Lower leg skin (tissue), 3 donors: Measurements from ENCODE around the gene ARL13B.

Experiments used
- CTCF ChIP-seq, 3 donors: fragments of 450-650 bp; IDR thresholded peaks; one replicate each; pipeline ENCODE4 v1.5.1; 2016; ENCODE audit warnings: antibody characterized with exemption in 3 of 3, mild to moderate bottlenecking in 3 of 3, moderate library complexity in 2 of 3
- POLR2A ChIP-seq, 2 donors: fragments of 450-650 bp; IDR thresholded peaks; one replicate each; pipeline ENCODE4 v1.6.1; 2016 to 2017; ENCODE audit warnings: antibody characterized with exemption in 2 of 2, mild to moderate bottlenecking in 1 of 2, moderate library complexity in 1 of 2

- TF ChIP-seq CTCF (IDR thresholded peaks at IDR 0.05): no peak
- no peak for TF ChIP-seq POLR2A (IDR thresholded peaks at IDR 0.05)
Observed at GRCh38 chr3:93962798-93963197, 17.2 kb upstream of the ARL13B start.
